GM12878 (cell line): ENCODE results near the gene ZNF418. TPM values are rescaled to one million over a fixed set of nuclear protein-coding genes. Genes with fewer than 3 reads are reported as not detected.

ENCODE experiments used
- ATAC-seq: fragments of 200-7000 bp; cut with Tn5 transposase; 3 replicates; pipeline ENCODE4 v1.9.1; 2020; ENCODE audit warnings: mild to moderate bottlenecking, moderate library complexity
- BruUV-seq: library from RNA; stranded (reverse); fragments of 400-500 nt; replicated peaks from 2 replicates; lab custom pipeline; 2021; lab: Mats Ljungman, UMichigan
- CTCF ChIA-PET: fragments of 300-600 bp; sonication (Branson Sonifier 250); formaldehyde crosslinking; extraction: SDS; loops from one replicate; lab custom pipeline; 2021; ENCODE audit warnings: inconsistent platforms; lab: Yijun Ruan, JAX
- POLR2A ChIA-PET: fragments of 350-600 bp; formaldehyde crosslinking; extraction: SDS; loops from one replicate; lab custom pipeline; 2021; ENCODE audit warnings: inconsistent platforms; lab: Charles Lee
- RAD21 ChIA-PET: fragments of 300-600 bp; sonication (Branson Sonifier 250); formaldehyde crosslinking; loops from one replicate; lab custom pipeline; 2023; ENCODE audit warnings: antibody characterized with exemption; ENCODE audit not compliant: unreplicated experiment; lab: Charles Lee
- SMC1A ChIA-PET: fragments of 300-600 bp; sonication (Branson Sonifier 250); formaldehyde crosslinking; loops from one replicate; lab custom pipeline; 2023; ENCODE audit not compliant: unreplicated experiment, uncharacterized antibody; lab: Charles Lee
- DNase-seq: peaks from one replicate; pipeline ENCODE4 v3.0.0-alpha.2; 2011; ENCODE audit warnings: low read depth, low spot score
- FAIRE-seq: peaks from 3 replicates; lab custom pipeline; 2011; peaks lifted over from hg19 to GRCh38; lab: Jason Lieb, UNC
- H2AFZ ChIP-seq: 2 replicates; pipeline ENCODE4 v1.6.0; 2011; ENCODE audit warnings: low read depth, low read length, control low read depth; ENCODE audit not compliant: control insufficient read depth
- H3K27ac ChIP-seq: 2 replicates; pipeline ENCODE4 v1.5.1; 2011; ENCODE audit warnings: control low read depth; ENCODE audit not compliant: control insufficient read depth, insufficient read depth
- H3K27me3 ChIP-seq, 2 experiments: replicated peaks in 1 of 2; 2 replicates each; pipeline versions ENCODE4 v1.6.0 to v1.6.1; 2011; ENCODE audit warnings: low read length in 1 of 2; ENCODE audit not compliant: control insufficient read depth in 2 of 2, insufficient read depth in 2 of 2
- H3K36me3 ChIP-seq, 2 experiments: 2 replicates each; pipeline ENCODE4 v1.5.1; 2011; ENCODE audit warnings: low read length in 1 of 2; ENCODE audit not compliant: control insufficient read depth in 2 of 2, insufficient read depth in 2 of 2
- H3K4me1 ChIP-seq: 2 replicates; pipeline ENCODE4 v1.6.1; 2011; ENCODE audit warnings: mild to moderate bottlenecking, low read length, moderate library complexity, mixed read lengths; ENCODE audit not compliant: control insufficient read depth, insufficient read depth
- H3K4me2 ChIP-seq: 2 replicates; pipeline ENCODE4 v1.6.0; 2011; ENCODE audit warnings: control low read depth; ENCODE audit not compliant: control insufficient read depth, insufficient read depth
- H3K4me3 ChIP-seq: fragments of 200-600 bp; sonication (generic); 2 replicates; pipeline ENCODE4 v1.5.1; 2016
- H3K79me2 ChIP-seq: 2 replicates; pipeline ENCODE4 v1.6.0; 2011; ENCODE audit warnings: low read length; ENCODE audit not compliant: control insufficient read depth, insufficient read depth
- H3K9ac ChIP-seq: 2 replicates; pipeline ENCODE4 v1.8.0; 2011; ENCODE audit warnings: low read length, control low read depth, mixed read lengths; ENCODE audit not compliant: control insufficient read depth, insufficient read depth
- H3K9me3 ChIP-seq: replicated peaks from 3 replicates; pipeline ENCODE4 v1.5.1; 2011; ENCODE audit warnings: mild to moderate bottlenecking, low read length; ENCODE audit not compliant: control insufficient read depth, insufficient read depth
- H4K20me1 ChIP-seq: 2 replicates; pipeline ENCODE4 v1.6.0; 2011; ENCODE audit not compliant: control insufficient read depth, insufficient read depth
- ASH2L ChIP-seq: fragments of 300-600, 200-600 bp; sonication (generic); IDR thresholded peaks from 2 replicates; pipeline ENCODE4 v1.6.1; 2017; ENCODE audit warnings: low read depth, mild to moderate bottlenecking, borderline replicate concordance
- CEBPB ChIP-seq, 2 experiments: fragments of 150-350 bp in 1 of 2; IDR thresholded peaks; 2 replicates each; pipeline ENCODE4 v1.6.1; 2012 to 2014; ENCODE audit warnings: low read depth in 2 of 2, low read length in 2 of 2, borderline replicate concordance in 1 of 2, inconsistent platforms in 1 of 2
- E2F8 ChIP-seq: fragments of 450-650 bp; IDR thresholded peaks from 2 replicates; pipeline ENCODE4 v1.6.1; 2018; ENCODE audit warnings: mild to moderate bottlenecking, low read depth, moderate library complexity; ENCODE audit not compliant: partially characterized antibody
- EZH2 ChIP-seq: IDR thresholded peaks from 2 replicates; pipeline ENCODE4 v1.6.1; 2012; ENCODE audit warnings: low read depth, mild to moderate bottlenecking, control low read depth, inconsistent platforms, low read length, borderline replicate concordance; ENCODE audit not compliant: control insufficient read depth
- HDAC2 ChIP-seq: fragments of 200-600 bp; sonication (generic); IDR thresholded peaks from 2 replicates; pipeline ENCODE4 v1.6.1; 2017
- MTA2 ChIP-seq: fragments of 450-650 bp; IDR thresholded peaks from 2 replicates; pipeline ENCODE4 v1.6.1; 2016; ENCODE audit warnings: low read depth, mild to moderate bottlenecking, moderate library complexity
- NR2C1 ChIP-seq: fragments of 450-650 bp; IDR thresholded peaks from 2 replicates; pipeline ENCODE4 v1.6.1; 2017; ENCODE audit warnings: antibody characterized with exemption, mild to moderate bottlenecking, moderate library complexity
- PAX8 ChIP-seq: fragments of 450-650 bp; IDR thresholded peaks from 2 replicates; pipeline ENCODE4 v1.6.1; 2017; ENCODE audit warnings: mild to moderate bottlenecking, moderate library complexity
- SIN3A ChIP-seq: IDR thresholded peaks from 2 replicates; pipeline ENCODE4 v1.6.1; 2012; ENCODE audit warnings: low read depth, low read length, improper control_type of control experiment
- SMC3 ChIP-seq: IDR thresholded peaks from 2 replicates; pipeline ENCODE4 v1.6.1; 2011; ENCODE audit warnings: low read length, improper control_type of control experiment, borderline replicate concordance
- WRNIP1 ChIP-seq: IDR thresholded peaks from 2 replicates; pipeline ENCODE4 v1.6.1; 2011; ENCODE audit warnings: low read depth, low read length, improper control_type of control experiment, borderline replicate concordance
- ZBED1 ChIP-seq: IDR thresholded peaks from 2 replicates; pipeline ENCODE4 v1.6.1; 2016; ENCODE audit warnings: borderline replicate concordance
- ZBTB33 ChIP-seq: fragments of 450-650 bp; IDR thresholded peaks from 2 replicates; pipeline ENCODE4 v1.6.1; 2017; ENCODE audit warnings: mild to moderate bottlenecking
- ZBTB40 ChIP-seq: fragments of 450-650 bp; IDR thresholded peaks from 2 replicates; pipeline ENCODE4 v1.6.1; 2016; ENCODE audit warnings: mild to moderate bottlenecking, moderate library complexity, borderline replicate concordance
- ZNF207 ChIP-seq: fragments of 450-650 bp; IDR thresholded peaks from 2 replicates; pipeline ENCODE4 v1.6.1; 2014; ENCODE audit warnings: antibody characterized with exemption, mild to moderate bottlenecking, borderline replicate concordance
- WGBS: methylation state at CpG from one replicate; pipeline ENCODE4 v1.1.6; 2016; ENCODE audit warnings: low lambda C conversion rate; ENCODE audit not compliant: insufficient replicate concordance, insufficient coverage; ENCODE audit errors: missing lambda C conversion rate; 5-methylcytosine and 5-hydroxymethylcytosine counted together
- in situ Hi-C: fragments of 300-500 bp; cut with MboI; formaldehyde crosslinking; loops from 9 replicates; pipeline ENCODE4 v1.14.3; 2018; ENCODE audit warnings: mixed read lengths
- intact Hi-C: fragments of 100-400 bp; cut with micrococcal nuclease; formaldehyde crosslinking; loops from one replicate; pipeline ENCODE4 v1.14.2; 2022; ENCODE audit not compliant: unreplicated experiment
- polyA plus RNA-seq, 11 experiments: library from polyadenylated mRNA; depleted of rRNA in 4 of 11; unstranded in 6 of 11; stranded (reverse) in 5 of 11; fragments of >200 nt; fragmentation: Nextera tagmentation in 4 of 11; fragmentation: Illumina TruSeq in 1 of 11; extraction: Ambion mirVana in 4 of 11; extraction: Trizol in 1 of 11; gene quantifications; 1 replicate in 1 of 11; 2 replicates in 10 of 11; pipeline versions ENCODE4 v1.2.1 to v1.2.3, GENCODE V29; 2011 to 2016; ENCODE audit warnings: inconsistent platforms in 2 of 11, missing spikeins in 2 of 11, low read depth in 1 of 11
- total RNA-seq, 4 experiments: library from RNA; depleted of rRNA in 3 of 4; stranded (reverse); fragments of >200 nt in 3 of 4; fragmentation: Illumina TruSeq in 1 of 4; extraction: Trizol in 1 of 4; gene quantifications; 2 replicates each; pipeline versions ENCODE4 v1.2.1 to v1.2.3, GENCODE V29; 2013 to 2021

Gene ZNF418
- total and polyA plus RNA-seq, 10 of the 15 experiments (the other 5 are each of a cell fraction or from before 2014, with no cell fraction given), result 0.20 to 1.3 (median 0.59) TPM; not detected in 1

GRCh38 chr19:57905258-57905657 lies 29.9 kb downstream of the ZNF418 start:
- in situ Hi-C loops, result no loop called here
- Histone ChIP-seq H3K4me3 (no peak overlapping the region), H3K9me3 (peaks cover 1% of the 10 kb centered on the region), H3K36me3 (peaks cover 0 to 3% of the 10 kb centered on the region in 2 experiments; a peak in 3 of 4 replicates), H3K4me1 (no peaks in the 10 kb centered on the region), H2AFZ (no peak overlapping the region), H3K27me3 (no peaks in the 10 kb centered on the region), H4K20me1 (no peaks in the 10 kb centered on the region), H3K9ac (no peak overlapping the region), H3K27ac (no peak overlapping the region), H3K4me2 (0 out of 2 replicates have a peak overlapping the region, but pooled peaks have one; percentile 17), H3K79me2 (no peaks in the 10 kb centered on the region)
- RAD21 ChIA-PET, result no interaction called here
- no peak for FAIRE-seq
- no TSS peak for BruUV-seq
- ATAC-seq, result peak; percentile 70
- intact Hi-C loops, result no loop called here
- POLR2A ChIA-PET, result no interaction called here
- CTCF ChIA-PET, result interaction anchor here (0.9 to 1.3 kb wide), 2 partner anchors 11 to 440 kb away, joined by 3 to 5 read pairs; no protein-coding TSS in a partner anchor
- WGBS, result 47% methylated on average over 6 of the region's 6 CpGs
- SMC1A ChIA-PET, result interaction anchor here (1.2 kb wide), 1 partner anchor 167 kb away, joined by 3 read pairs; no protein-coding TSS in a partner anchor
- no peak for DNase-seq
- TF ChIP-seq ZBTB40 (no peak), ZBTB33 (no peak), MTA2 (no peak), ASH2L (no peak), SMC3 (no peak), E2F8 (no peak), PAX8 (no peak), WRNIP1 (no peak), ZBED1 (no peak), NR2C1 (no peak), HDAC2 (no peak), CEBPB (IDR thresholded peaks at IDR 0.05; ENCODE audit: borderline replicate concordance in 1 of 2, low read depth in 2 of 2, low read length in 2 of 2) (no peak), EZH2 (no peak), SIN3A (no peak), ZNF207 (no peak)
